ENCODE data around the gene XPO4. TPM values are rescaled to one million over a fixed set of nuclear protein-coding genes. Genes with fewer than 3 reads are reported as not detected.
"Not testable (repeated sequence)": the region's sequence is repeated elsewhere in the genome, so short reads cannot be mapped to it uniquely, and the experiment has no call there.

XPO4 gene
- total RNA-seq, 1 experiment from 2014 or later: 34.1 TPM

- Histone ChIP-seq H2BK120ac (ENCODE audit: low read depth, low read length, poor library complexity, severe bottlenecking) (no peak overlapping the region), H4K91ac (ENCODE audit: insufficient read length, low read depth, low read length) (no peak overlapping the region), H4K8ac (replicated peaks; ENCODE audit: insufficient read length, low read depth, low read length) (no peak overlapping the region), H4K20me1 (ENCODE audit: control insufficient read depth, insufficient read depth, insufficient read length) (no peaks in the 10 kb centered on the region), H3K79me2 (ENCODE audit: insufficient read depth, low read length) (peaks cover 45% of the 10 kb centered on the region; the same call in 1 of the 2 replicates), H2AK5ac (ENCODE audit: insufficient read length, low read length) (no peak overlapping the region), H3K4me2 (ENCODE audit: insufficient read depth, insufficient read length, low read length) (no peak overlapping the region), H3K23me2 (ENCODE audit: insufficient read length, low read depth, low read length, poor library complexity, severe bottlenecking) (no peaks in the 10 kb centered on the region), H2AFZ (ENCODE audit: low read length) (no peak overlapping the region), H3K56ac (ENCODE audit: insufficient read length, low read depth, low read length) (no peak overlapping the region), H3K9me3 (ENCODE audit: control insufficient read depth, low read depth, low read length) (no peaks in the 10 kb centered on the region), H2BK20ac (ENCODE audit: low read depth, low read length, poor library complexity, severe bottlenecking) (no peak overlapping the region), H3K4me1 (ENCODE audit: insufficient read depth, low read length) (no peaks in the 10 kb centered on the region), H3K4ac (ENCODE audit: low read depth, low read length) (no peak overlapping the region), H3T11ph (ENCODE audit: low read length) (no peak overlapping the region), H3K23ac (ENCODE audit: insufficient read length, low read depth, low read length) (no peak overlapping the region), H3K27ac (ENCODE audit: insufficient read length, low read depth, low read length) (no peak overlapping the region), H3K79me1 (ENCODE audit: insufficient read depth, low read depth, low read length, poor library complexity, severe bottlenecking) (peaks cover 6% of the 10 kb centered on the region), H2BK5ac (ENCODE audit: insufficient read length, low read length) (no peak overlapping the region), H3K14ac (ENCODE audit: insufficient read depth, low read length) (no peak overlapping the region), H2BK15ac (ENCODE audit: low read depth, low read length) (no peak overlapping the region), H4K5ac (ENCODE audit: insufficient read length, low read depth, low read length) (no peak overlapping the region), H3K9ac (ENCODE audit: extremely low read depth, insufficient read length, low read length) (no peak overlapping the region), H3K27me3 (ENCODE audit: insufficient read depth, low read length) (no peaks in the 10 kb centered on the region), H2BK12ac (ENCODE audit: insufficient read length, low read depth, low read length) (no peak overlapping the region), H3K18ac (ENCODE audit: insufficient read length, low read depth, low read length) (no peak overlapping the region)
- Mint-ChIP-seq H3K27me3 (ENCODE audit: low read depth) (no peaks in the 10 kb centered on the region), H3K4me3 (no peak overlapping the region), H3K36me3 (ENCODE audit: insufficient read depth in 1 of 3, low read depth in 3 of 3) (peaks cover 0 to 5% (median 3%) of the 10 kb centered on the region in 3 experiments; a peak in 2 of 7 replicates), H3K9me3 (no peaks in the 10 kb centered on the region), H3K4me1 (no peaks in the 10 kb centered on the region), H3K27ac (no peak overlapping the region)
- TF ChIP-seq CTCF (conservative IDR thresholded peaks at IDR 0.05): no peak
- WGBS (ENCODE audit: extremely low coverage, insufficient read length, low lambda C conversion rate): no CpG with 5 or more reads among the region's 3 CpGs
- no peak for DNase-seq
Observed at GRCh38 chr13:20891034-20891433, 11.5 kb downstream of the XPO4 start.

GRCh38 chr13:20890540-20890939, 12.0 kb downstream of the XPO4 start:
- not testable (repeated sequence) for H3K23me2 ChIP-seq (ENCODE audit: insufficient read length, low read depth, low read length, poor library complexity, severe bottlenecking); H2BK120ac ChIP-seq (ENCODE audit: low read depth, low read length, poor library complexity, severe bottlenecking); H3K9ac ChIP-seq (ENCODE audit: extremely low read depth, insufficient read length, low read length); H2BK15ac ChIP-seq (ENCODE audit: low read depth, low read length); H3K4me3 Mint-ChIP-seq; H3K36me3 Mint-ChIP-seq (ENCODE audit: insufficient read depth in 1 of 3, low read depth in 3 of 3); H3K56ac ChIP-seq (ENCODE audit: insufficient read length, low read depth, low read length); H3K27ac ChIP-seq (ENCODE audit: insufficient read length, low read depth, low read length); H2BK12ac ChIP-seq (ENCODE audit: insufficient read length, low read depth, low read length); H4K20me1 ChIP-seq (ENCODE audit: control insufficient read depth, insufficient read depth, insufficient read length); H3K4ac ChIP-seq (ENCODE audit: low read depth, low read length); H3K14ac ChIP-seq (ENCODE audit: insufficient read depth, low read length); H3T11ph ChIP-seq (ENCODE audit: low read length); H3K9me3 Mint-ChIP-seq; H3K27me3 ChIP-seq (ENCODE audit: insufficient read depth, low read length); H3K9me3 ChIP-seq (ENCODE audit: control insufficient read depth, low read depth, low read length); DNase-seq; H3K23ac ChIP-seq (ENCODE audit: insufficient read length, low read depth, low read length); H2BK20ac ChIP-seq (ENCODE audit: low read depth, low read length, poor library complexity, severe bottlenecking); H2AK5ac ChIP-seq (ENCODE audit: insufficient read length, low read length); H3K27me3 Mint-ChIP-seq (ENCODE audit: low read depth); H4K5ac ChIP-seq (ENCODE audit: insufficient read length, low read depth, low read length); H3K27ac Mint-ChIP-seq; H3K4me1 ChIP-seq (ENCODE audit: insufficient read depth, low read length); H3K4me2 ChIP-seq (ENCODE audit: insufficient read depth, insufficient read length, low read length); H2AFZ ChIP-seq (ENCODE audit: low read length); H4K91ac ChIP-seq (ENCODE audit: insufficient read length, low read depth, low read length); H3K18ac ChIP-seq (ENCODE audit: insufficient read length, low read depth, low read length); H2BK5ac ChIP-seq (ENCODE audit: insufficient read length, low read length); H4K8ac ChIP-seq (replicated peaks; ENCODE audit: insufficient read length, low read depth, low read length); H3K79me1 ChIP-seq (ENCODE audit: insufficient read depth, low read depth, low read length, poor library complexity, severe bottlenecking); H3K4me1 Mint-ChIP-seq
- WGBS (ENCODE audit: extremely low coverage, insufficient read length, low lambda C conversion rate): no CpG with 5 or more reads among the region's 6 CpGs
- peaks cover 44% of the 10 kb centered on the region; the same call in 1 of the 2 replicates for H3K79me2 ChIP-seq (ENCODE audit: insufficient read depth, low read length)

Measured in H9 (cell line).